Liver (tissue), 9 donors: ENCODE measurements around the gene ZNF785. TPM values are rescaled to one million over a fixed set of nuclear protein-coding genes. Genes with fewer than 3 reads are reported as not detected.

Experiments
- DNase-seq: peaks from one replicate; pipeline ENCODE4 v3.0.0-alpha.2; 2017; ENCODE audit warnings: low spot score
- H3K27ac ChIP-seq, 2 donors: one replicate each; pipeline ENCODE4 v1.7.0; 2013; ENCODE audit warnings: inconsistent platforms in 2 of 2, low read length in 2 of 2, control low read depth in 1 of 2, low read depth in 1 of 2, mild to moderate bottlenecking in 1 of 2
- H3K27me3 ChIP-seq, 4 donors: one replicate each; pipeline versions ENCODE4 v1.6.1 to v1.7.0; 2013; ENCODE audit warnings: low read length in 3 of 4, inconsistent platforms in 1 of 4, mild to moderate bottlenecking in 1 of 4, moderate library complexity in 1 of 4; ENCODE audit not compliant: control insufficient read depth in 4 of 4, insufficient read depth in 4 of 4
- H3K36me3 ChIP-seq, 4 donors: one replicate each; pipeline versions ENCODE4 v1.6.1 to v1.7.0; 2013; ENCODE audit warnings: low read length in 3 of 4, mild to moderate bottlenecking in 3 of 4, low read depth in 1 of 4, moderate library complexity in 1 of 4; ENCODE audit not compliant: control insufficient read depth in 4 of 4, insufficient read depth in 3 of 4
- H3K4me1 ChIP-seq, 4 donors: one replicate each; pipeline versions ENCODE4 v1.6.1 to v1.7.0; 2013; ENCODE audit warnings: low read length in 3 of 4, mild to moderate bottlenecking in 3 of 4, moderate library complexity in 1 of 4; ENCODE audit not compliant: control insufficient read depth in 4 of 4, insufficient read depth in 4 of 4
- H3K4me3 ChIP-seq, 3 donors: one replicate each; pipeline versions ENCODE4 v1.6.1 to v1.7.0; 2013; ENCODE audit warnings: low read length in 3 of 3, control low read depth in 1 of 3, low read depth in 1 of 3, mild to moderate bottlenecking in 1 of 3
- H3K9ac ChIP-seq, 2 donors: one replicate each; pipeline ENCODE4 v1.7.0; 2013; ENCODE audit warnings: low read length in 2 of 2, mild to moderate bottlenecking in 2 of 2, moderate library complexity in 2 of 2, control low read depth in 1 of 2, low read depth in 1 of 2
- H3K9me3 ChIP-seq, 4 donors: one replicate each; pipeline versions ENCODE4 v1.6.1 to v1.7.0; 2013; ENCODE audit warnings: low read length in 3 of 4; ENCODE audit not compliant: control insufficient read depth in 4 of 4
- EGR1 ChIP-seq, 2 donors: IDR thresholded peaks; 2 replicates each; pipeline ENCODE4 v1.6.1; 2016 to 2018; ENCODE audit warnings: antibody characterized with exemption in 2 of 2, low read depth in 2 of 2
- FOXA1 ChIP-seq: IDR thresholded peaks from 2 replicates; pipeline ENCODE4 v1.6.1; 2016; ENCODE audit warnings: antibody characterized with exemption
- FOXA2 ChIP-seq: IDR thresholded peaks from 2 replicates; pipeline ENCODE4 v1.6.1; 2016; ENCODE audit warnings: antibody characterized with exemption
- GABPA ChIP-seq, 2 donors: IDR thresholded peaks in 1 of 2; conservative IDR thresholded peaks in 1 of 2; 2 replicates each; pipeline ENCODE4 v1.6.1; 2016; ENCODE audit warnings: antibody characterized with exemption in 2 of 2, mild to moderate bottlenecking in 1 of 2, moderate library complexity in 1 of 2
- HNF4A ChIP-seq, 2 donors: conservative IDR thresholded peaks; 2 replicates each; pipeline ENCODE4 v1.6.1; 2016; ENCODE audit warnings: antibody characterized with exemption in 2 of 2, mild to moderate bottlenecking in 2 of 2
- HNF4G ChIP-seq: IDR thresholded peaks from 2 replicates; pipeline ENCODE4 v1.6.1; 2016; ENCODE audit warnings: antibody characterized with exemption
- JUND ChIP-seq, 2 donors: IDR thresholded peaks; 2 replicates each; pipeline ENCODE4 v1.6.1; 2016; ENCODE audit warnings: antibody characterized with exemption in 2 of 2
- NR2F2 ChIP-seq: IDR thresholded peaks from 2 replicates; pipeline ENCODE4 v1.6.1; 2016; ENCODE audit warnings: antibody characterized with exemption
- RAD21 ChIP-seq, 2 donors: IDR thresholded peaks; 2 replicates each; pipeline ENCODE4 v1.6.1; 2016; ENCODE audit warnings: antibody characterized with exemption in 2 of 2, mild to moderate bottlenecking in 2 of 2
- RXRA ChIP-seq, 2 donors: IDR thresholded peaks; 2 replicates each; pipeline ENCODE4 v1.6.1; 2017 to 2018; ENCODE audit warnings: antibody characterized with exemption in 2 of 2, mild to moderate bottlenecking in 1 of 2
- SP1 ChIP-seq: IDR thresholded peaks from 2 replicates; pipeline ENCODE4 v1.6.1; 2018; ENCODE audit warnings: antibody characterized with exemption, mild to moderate bottlenecking
- TAF1 ChIP-seq: conservative IDR thresholded peaks from 2 replicates; pipeline ENCODE4 v1.6.1; 2016; ENCODE audit warnings: antibody characterized with exemption, mild to moderate bottlenecking
- YY1 ChIP-seq: IDR thresholded peaks from 2 replicates; pipeline ENCODE4 v1.6.1; 2016; ENCODE audit warnings: antibody characterized with exemption, mild to moderate bottlenecking
- WGBS: extraction: QIAGEN DNeasy Blood & Tissue Kit; methylation state at CpG from one replicate; pipeline ENCODE4 v1.1.7; 2013; 5-methylcytosine and 5-hydroxymethylcytosine counted together
- polyA plus RNA-seq, 2 donors: library from polyadenylated mRNA; stranded (reverse) in 1 of 2; unstranded in 1 of 2; fragments of 200-250 nt in 1 of 2; fragments of >200 nt in 1 of 2; fragmentation: Nextera tagmentation in 1 of 2; extraction: Ambion mirVana in 1 of 2; gene quantifications; one replicate each; pipeline versions ENCODE4 v1.2.1 to v1.2.3, GENCODE V29; 2013 to 2015
- total RNA-seq, 2 donors: library from RNA; depleted of rRNA; stranded (reverse); fragments of >200 nt; gene quantifications; one replicate each; pipeline ENCODE4 v1.2.3, GENCODE V29; 2014
- TF ChIP-seq, protein P1 (sequence below): IDR thresholded peaks from 2 replicates; pipeline ENCODE4 v1.6.1; 2016; ENCODE audit warnings: antibody characterized with exemption
- TF ChIP-seq, protein P2 (sequence below): fragments of 150-350 bp; IDR thresholded peaks from 2 replicates; pipeline ENCODE4 v1.5.1; 2017; ENCODE audit warnings: improper control_type of control experiment, low read depth, low read length; ENCODE audit not compliant: missing input control
- TF ChIP-seq, protein P3 (sequence below): IDR thresholded peaks from 2 replicates; pipeline ENCODE4 v1.6.1; 2016; ENCODE audit warnings: antibody characterized with exemption, mild to moderate bottlenecking
- TF ChIP-seq, protein P4 (sequence below): IDR thresholded peaks from 2 replicates; pipeline ENCODE4 v1.6.1; 2016; ENCODE audit warnings: antibody characterized with exemption
- TF ChIP-seq, protein P5 (sequence below): IDR thresholded peaks from 2 replicates; pipeline ENCODE4 v1.6.1; 2016; ENCODE audit warnings: antibody characterized with exemption
- donor health status: healthy.
- donor health status: healthy.
- donor health status: healthy.
- donor health status: healthy.
- donor health status: healthy.

Gene ZNF785
- total and polyA plus RNA-seq, 4 donors, result 1.8 to 5.9 (median 3.3) TPM

DNA sequence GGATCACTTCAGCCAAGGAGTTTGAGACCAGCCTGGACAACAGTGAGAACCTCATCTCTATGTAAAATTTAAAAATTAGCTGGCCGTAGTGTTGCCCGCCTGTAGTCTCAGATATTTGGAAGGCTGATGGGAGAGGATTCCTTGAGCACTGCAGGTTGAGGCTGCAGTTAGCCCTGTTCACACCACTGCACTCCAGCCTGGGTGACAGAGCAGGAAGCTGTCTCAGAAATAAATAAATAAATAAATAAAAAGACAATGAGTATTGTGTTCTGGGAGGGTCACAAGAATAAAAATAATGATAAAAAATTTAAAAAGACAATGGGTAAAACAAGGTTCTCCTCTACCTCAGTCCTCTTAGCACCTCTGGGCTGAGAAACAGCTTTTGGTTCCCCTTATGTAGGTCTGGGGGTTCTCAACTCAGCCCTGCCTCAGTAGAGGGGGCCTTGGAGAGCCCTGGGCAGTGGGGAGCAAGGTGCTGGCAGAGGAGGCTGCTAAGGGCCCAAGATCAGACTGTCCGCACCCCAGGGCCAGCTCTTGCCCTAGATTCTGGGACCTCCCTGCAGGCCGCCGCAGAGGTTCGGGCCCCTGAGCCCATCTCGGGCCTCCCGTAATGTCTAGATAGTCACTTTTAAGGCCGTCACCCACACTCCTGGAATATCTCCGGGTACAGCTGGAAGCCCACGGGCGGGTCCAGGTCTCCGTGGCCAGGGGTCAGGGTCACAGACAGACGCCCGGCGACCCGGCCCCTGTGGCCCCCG, 30.8 kb downstream of the ZNF785 start:
- Histone ChIP-seq H3K4me3 (no peak overlapping the region), H3K4me1 (peaks cover 2 to 15% (median 9%) of the 10 kb centered on the region in 4 donors), H3K27me3 (no peaks in the 10 kb centered on the region), H3K27ac (no peak overlapping the region), H3K36me3 (peaks cover 6 to 11% (median 8%) of the 10 kb centered on the region in 4 donors), H3K9ac (no peak overlapping the region), H3K9me3 (no peaks in the 10 kb centered on the region)
- TF ChIP-seq RXRA (IDR thresholded peaks at IDR 0.05) (no peak), SP1 (no peak), FOXA1 (no peak), EGR1 (IDR thresholded peaks at IDR 0.05; ENCODE audit: low read depth in 2 of 2) (no peak), RAD21 (IDR thresholded peaks at IDR 0.05) (no peak), JUND (IDR thresholded peaks at IDR 0.05) (no peak), YY1 (no peak), NR2F2 (no peak), FOXA2 (no peak), GABPA (IDR thresholded peaks at IDR 0.05 in 1 of 2, conservative IDR thresholded peaks at IDR 0.05 in 1 of 2) (no peak), HNF4A (conservative IDR thresholded peaks at IDR 0.05) (no peak), HNF4G (no peak), TAF1 (no peak)
- TF ChIP-seq, protein P1, sequence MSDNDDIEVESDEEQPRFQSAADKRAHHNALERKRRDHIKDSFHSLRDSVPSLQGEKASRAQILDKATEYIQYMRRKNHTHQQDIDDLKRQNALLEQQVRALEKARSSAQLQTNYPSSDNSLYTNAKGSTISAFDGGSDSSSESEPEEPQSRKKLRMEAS, result no peak
- TF ChIP-seq, protein P2, sequence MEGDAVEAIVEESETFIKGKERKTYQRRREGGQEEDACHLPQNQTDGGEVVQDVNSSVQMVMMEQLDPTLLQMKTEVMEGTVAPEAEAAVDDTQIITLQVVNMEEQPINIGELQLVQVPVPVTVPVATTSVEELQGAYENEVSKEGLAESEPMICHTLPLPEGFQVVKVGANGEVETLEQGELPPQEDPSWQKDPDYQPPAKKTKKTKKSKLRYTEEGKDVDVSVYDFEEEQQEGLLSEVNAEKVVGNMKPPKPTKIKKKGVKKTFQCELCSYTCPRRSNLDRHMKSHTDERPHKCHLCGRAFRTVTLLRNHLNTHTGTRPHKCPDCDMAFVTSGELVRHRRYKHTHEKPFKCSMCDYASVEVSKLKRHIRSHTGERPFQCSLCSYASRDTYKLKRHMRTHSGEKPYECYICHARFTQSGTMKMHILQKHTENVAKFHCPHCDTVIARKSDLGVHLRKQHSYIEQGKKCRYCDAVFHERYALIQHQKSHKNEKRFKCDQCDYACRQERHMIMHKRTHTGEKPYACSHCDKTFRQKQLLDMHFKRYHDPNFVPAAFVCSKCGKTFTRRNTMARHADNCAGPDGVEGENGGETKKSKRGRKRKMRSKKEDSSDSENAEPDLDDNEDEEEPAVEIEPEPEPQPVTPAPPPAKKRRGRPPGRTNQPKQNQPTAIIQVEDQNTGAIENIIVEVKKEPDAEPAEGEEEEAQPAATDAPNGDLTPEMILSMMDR, result no peak
- TF ChIP-seq, protein P3, sequence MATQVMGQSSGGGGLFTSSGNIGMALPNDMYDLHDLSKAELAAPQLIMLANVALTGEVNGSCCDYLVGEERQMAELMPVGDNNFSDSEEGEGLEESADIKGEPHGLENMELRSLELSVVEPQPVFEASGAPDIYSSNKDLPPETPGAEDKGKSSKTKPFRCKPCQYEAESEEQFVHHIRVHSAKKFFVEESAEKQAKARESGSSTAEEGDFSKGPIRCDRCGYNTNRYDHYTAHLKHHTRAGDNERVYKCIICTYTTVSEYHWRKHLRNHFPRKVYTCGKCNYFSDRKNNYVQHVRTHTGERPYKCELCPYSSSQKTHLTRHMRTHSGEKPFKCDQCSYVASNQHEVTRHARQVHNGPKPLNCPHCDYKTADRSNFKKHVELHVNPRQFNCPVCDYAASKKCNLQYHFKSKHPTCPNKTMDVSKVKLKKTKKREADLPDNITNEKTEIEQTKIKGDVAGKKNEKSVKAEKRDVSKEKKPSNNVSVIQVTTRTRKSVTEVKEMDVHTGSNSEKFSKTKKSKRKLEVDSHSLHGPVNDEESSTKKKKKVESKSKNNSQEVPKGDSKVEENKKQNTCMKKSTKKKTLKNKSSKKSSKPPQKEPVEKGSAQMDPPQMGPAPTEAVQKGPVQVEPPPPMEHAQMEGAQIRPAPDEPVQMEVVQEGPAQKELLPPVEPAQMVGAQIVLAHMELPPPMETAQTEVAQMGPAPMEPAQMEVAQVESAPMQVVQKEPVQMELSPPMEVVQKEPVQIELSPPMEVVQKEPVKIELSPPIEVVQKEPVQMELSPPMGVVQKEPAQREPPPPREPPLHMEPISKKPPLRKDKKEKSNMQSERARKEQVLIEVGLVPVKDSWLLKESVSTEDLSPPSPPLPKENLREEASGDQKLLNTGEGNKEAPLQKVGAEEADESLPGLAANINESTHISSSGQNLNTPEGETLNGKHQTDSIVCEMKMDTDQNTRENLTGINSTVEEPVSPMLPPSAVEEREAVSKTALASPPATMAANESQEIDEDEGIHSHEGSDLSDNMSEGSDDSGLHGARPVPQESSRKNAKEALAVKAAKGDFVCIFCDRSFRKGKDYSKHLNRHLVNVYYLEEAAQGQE, result no peak
- TF ChIP-seq, protein P4, sequence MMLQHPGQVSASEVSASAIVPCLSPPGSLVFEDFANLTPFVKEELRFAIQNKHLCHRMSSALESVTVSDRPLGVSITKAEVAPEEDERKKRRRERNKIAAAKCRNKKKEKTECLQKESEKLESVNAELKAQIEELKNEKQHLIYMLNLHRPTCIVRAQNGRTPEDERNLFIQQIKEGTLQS, result no peak
- TF ChIP-seq, protein P5, sequence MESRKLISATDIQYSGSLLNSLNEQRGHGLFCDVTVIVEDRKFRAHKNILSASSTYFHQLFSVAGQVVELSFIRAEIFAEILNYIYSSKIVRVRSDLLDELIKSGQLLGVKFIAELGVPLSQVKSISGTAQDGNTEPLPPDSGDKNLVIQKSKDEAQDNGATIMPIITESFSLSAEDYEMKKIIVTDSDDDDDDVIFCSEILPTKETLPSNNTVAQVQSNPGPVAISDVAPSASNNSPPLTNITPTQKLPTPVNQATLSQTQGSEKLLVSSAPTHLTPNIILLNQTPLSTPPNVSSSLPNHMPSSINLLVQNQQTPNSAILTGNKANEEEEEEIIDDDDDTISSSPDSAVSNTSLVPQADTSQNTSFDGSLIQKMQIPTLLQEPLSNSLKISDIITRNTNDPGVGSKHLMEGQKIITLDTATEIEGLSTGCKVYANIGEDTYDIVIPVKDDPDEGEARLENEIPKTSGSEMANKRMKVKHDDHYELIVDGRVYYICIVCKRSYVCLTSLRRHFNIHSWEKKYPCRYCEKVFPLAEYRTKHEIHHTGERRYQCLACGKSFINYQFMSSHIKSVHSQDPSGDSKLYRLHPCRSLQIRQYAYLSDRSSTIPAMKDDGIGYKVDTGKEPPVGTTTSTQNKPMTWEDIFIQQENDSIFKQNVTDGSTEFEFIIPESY, result no peak
- WGBS, result 91% methylated on average over 18 of the region's 18 CpGs
- no peak for DNase-seq
